CD4-positive, alpha-beta T cell treated with Interferon alpha-2 for 1 hour (primary cell): ENCODE results near the gene PLAC8L1.
"Not testable (repeated sequence)": the region's sequence is repeated elsewhere in the genome, so short reads cannot be mapped to it uniquely, and the experiment has no call there.

ENCODE experiments used
- DNase-seq, 2 donors: peaks; one replicate each; pipeline ENCODE4 v3.0.0-alpha.2; 2020 to 2022

Gene PLAC8L1

GRCh38 chr5:146105477-146105876, at the start of gene PLAC8L1:
Gene PLAC8L1 (minus strand): TSS chr5:146105577. CDS start chr5:146104311, 1,266 bp downstream.
- DNase-seq, result no peak

- DNase-seq, result no peak
These were observed 46.6 kb upstream of the PLAC8L1 start for GRCh38 chr5:146151970-146152369.

- no peak for DNase-seq
These were observed 32.6 kb upstream of the PLAC8L1 start for GRCh38 chr5:146137967-146138403.

- peak in 1 of 2 donors; percentile 24 for DNase-seq
These were observed 25.2 kb upstream of the PLAC8L1 start for GRCh38 chr5:146130440-146131045.

- no peak for DNase-seq
These were observed 20.7 kb upstream of the PLAC8L1 start for GRCh38 chr5:146126068-146126467.

GRCh38 chr5:146124580-146124979, 19.2 kb upstream of the PLAC8L1 start:
- DNase-seq, result no peak

GRCh38 chr5:146121451-146121850, 16.1 kb upstream of the PLAC8L1 start:
- not testable (repeated sequence) for DNase-seq

- DNase-seq, result no peak
These were observed 12.9 kb upstream of the PLAC8L1 start for GRCh38 chr5:146118322-146118721.

- not testable (repeated sequence) for DNase-seq
These were observed 11.8 kb upstream of the PLAC8L1 start for GRCh38 chr5:146117216-146117615.

- DNase-seq, result no peak
These were observed 11.0 kb upstream of the PLAC8L1 start for GRCh38 chr5:146116361-146116760.

GRCh38 chr5:146112476-146112875, 7.1 kb upstream of the PLAC8L1 start:
- DNase-seq, result no peak

GRCh38 chr5:146111409-146111808, 6.0 kb upstream of the PLAC8L1 start:
- DNase-seq, result no peak

GRCh38 chr5:146109379-146109778, 4.0 kb upstream of the PLAC8L1 start:
- DNase-seq, result no peak

- DNase-seq, result not testable (repeated sequence)
These were observed 3.5 kb upstream of the PLAC8L1 start for GRCh38 chr5:146108870-146109269.

GRCh38 chr5:146107901-146108300, 2.5 kb upstream of the PLAC8L1 start:
- no peak for DNase-seq

GRCh38 chr5:146103594-146103993, 1.8 kb downstream of the PLAC8L1 start:
- DNase-seq, result no peak

GRCh38 chr5:146101646-146102045, 3.7 kb downstream of the PLAC8L1 start:
- no peak for DNase-seq

- DNase-seq, result no peak
These were observed 7.3 kb downstream of the PLAC8L1 start for GRCh38 chr5:146098047-146098446.

- no peak for DNase-seq
These were observed 13.5 kb downstream of the PLAC8L1 start for GRCh38 chr5:146091881-146092280.

- DNase-seq, result no peak
These were observed 16.1 kb downstream of the PLAC8L1 start for GRCh38 chr5:146089287-146089686.

- no peak for DNase-seq
These were observed 17.3 kb downstream of the PLAC8L1 start for GRCh38 chr5:146088098-146088497.

- no peak for DNase-seq
These were observed 21.0 kb downstream of the PLAC8L1 start for GRCh38 chr5:146084376-146084775.

- DNase-seq, result no peak
These were observed 22.6 kb downstream of the PLAC8L1 start for GRCh38 chr5:146082798-146083197.

- no peak for DNase-seq
These were observed 23.8 kb downstream of the PLAC8L1 start for GRCh38 chr5:146081556-146081955.

- DNase-seq, result peak in 1 of 2 donors; percentile 6
These were observed 25.5 kb downstream of the PLAC8L1 start for GRCh38 chr5:146079695-146080373.
